ENCODE measurements around the gene CACNA2D4. TPM values are rescaled to one million over a fixed set of nuclear protein-coding genes. Genes with fewer than 3 reads are reported as not detected.

CACNA2D4 gene
- total and polyA plus RNA-seq, 4 donors: 1.5 to 12.6 (median 7.3) TPM

DNA sequence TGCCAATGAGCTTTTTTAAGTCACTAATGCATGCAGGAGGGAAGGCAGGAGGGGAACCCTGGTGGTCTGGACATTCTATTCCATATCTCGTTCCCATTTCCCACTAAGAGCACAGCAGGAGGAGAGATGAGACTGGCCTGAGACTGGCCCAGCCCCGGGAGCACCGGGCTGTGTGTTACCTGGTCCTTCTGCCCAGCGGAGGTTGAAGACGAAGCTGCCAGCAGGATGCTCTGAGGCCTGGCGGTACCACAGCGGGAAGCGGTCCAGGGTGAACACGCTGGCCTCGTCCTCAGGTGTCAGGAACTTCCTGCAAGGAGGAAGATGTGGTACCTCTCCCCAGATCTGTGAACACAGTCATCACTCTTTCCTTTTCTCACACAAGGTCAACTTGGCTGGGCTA, 74.2 kb downstream of the CACNA2D4 start:
- Histone ChIP-seq H3K36me3 (ENCODE audit: control insufficient read depth in 4 of 4, insufficient read depth in 4 of 4, low read length in 4 of 4) (no peaks in the 10 kb centered on the region), H3K9ac (ENCODE audit: insufficient read depth in 1 of 2, low read length in 2 of 2) (no peak overlapping the region), H3K27me3 (ENCODE audit: control insufficient read depth in 3 of 3, insufficient read depth in 3 of 3, low read length in 2 of 3) (peaks cover 0 to 12% (median 2%) of the 10 kb centered on the region in 3 donors), H3K27ac (ENCODE audit: low read depth in 1 of 2, low read length in 1 of 2) (no peak overlapping the region), H3K9me3 (ENCODE audit: control insufficient read depth in 4 of 4, insufficient read depth in 3 of 4, low read length in 3 of 4) (peaks cover 0 to 2% (median 0%) of the 10 kb centered on the region in 4 donors), H3K4me1 (ENCODE audit: control insufficient read depth in 5 of 5, insufficient read depth in 5 of 5, low read length in 5 of 5) (no peaks in the 10 kb centered on the region), H3K4me3 (no peak overlapping the region)
- DNase-seq (peak in 1 of 3 donors; percentile 7), ATAC-seq (ENCODE audit: insufficient read depth, low FRiP score) (no peak)
- no peak for TF ChIP-seq CTCF (IDR thresholded peaks at IDR 0.05; ENCODE audit: control extremely low read depth, extremely low read depth)
- WGBS, 2 donors: 67 to 82% methylated on average over 10 of the region's 10 CpGs

DNA sequence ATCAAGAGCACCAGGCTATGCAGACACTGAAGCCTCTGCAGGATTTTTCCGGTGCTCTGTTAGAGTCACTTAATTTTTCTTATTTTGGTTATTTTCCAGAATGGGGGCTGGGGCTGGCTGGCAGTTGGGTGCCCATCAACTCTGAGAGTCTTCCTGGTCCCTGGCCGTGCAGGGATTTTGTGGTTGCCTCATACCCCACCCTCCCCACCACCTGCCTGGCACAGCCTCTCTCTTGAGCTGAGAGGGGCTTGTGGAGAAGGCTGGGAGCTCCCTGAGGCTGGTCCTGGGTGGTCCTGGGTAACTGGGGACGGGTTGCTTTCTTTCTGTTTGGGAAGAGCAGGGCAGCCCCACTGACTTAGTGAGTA, 74.8 kb downstream of the CACNA2D4 start:
- no peak for ATAC-seq (ENCODE audit: insufficient read depth, low FRiP score)
- peaks cover 0 to 5% (median 0%) of the 10 kb centered on the region in 4 donors for H3K9me3 ChIP-seq (ENCODE audit: control insufficient read depth in 4 of 4, insufficient read depth in 3 of 4, low read length in 3 of 4)
- no peaks in the 10 kb centered on the region for H3K36me3 ChIP-seq (ENCODE audit: control insufficient read depth in 4 of 4, insufficient read depth in 4 of 4, low read length in 4 of 4)
- H3K4me1 ChIP-seq (ENCODE audit: control insufficient read depth in 5 of 5, insufficient read depth in 5 of 5, low read length in 5 of 5): no peaks in the 10 kb centered on the region
- no peak overlapping the region for H3K9ac ChIP-seq (ENCODE audit: insufficient read depth in 1 of 2, low read length in 2 of 2)
- H3K27me3 ChIP-seq (ENCODE audit: control insufficient read depth in 3 of 3, insufficient read depth in 3 of 3, low read length in 2 of 3): peaks cover 0 to 12% (median 2%) of the 10 kb centered on the region in 3 donors
- DNase-seq: no peak
- no peak overlapping the region for H3K4me3 ChIP-seq
- TF ChIP-seq CTCF (IDR thresholded peaks at IDR 0.05; ENCODE audit: control extremely low read depth, extremely low read depth): no peak
- WGBS, 2 donors: 52 to 70% methylated on average over 3 of the region's 3 CpGs
- H3K27ac ChIP-seq (ENCODE audit: low read depth in 1 of 2, low read length in 1 of 2): no peak overlapping the region

DNA sequence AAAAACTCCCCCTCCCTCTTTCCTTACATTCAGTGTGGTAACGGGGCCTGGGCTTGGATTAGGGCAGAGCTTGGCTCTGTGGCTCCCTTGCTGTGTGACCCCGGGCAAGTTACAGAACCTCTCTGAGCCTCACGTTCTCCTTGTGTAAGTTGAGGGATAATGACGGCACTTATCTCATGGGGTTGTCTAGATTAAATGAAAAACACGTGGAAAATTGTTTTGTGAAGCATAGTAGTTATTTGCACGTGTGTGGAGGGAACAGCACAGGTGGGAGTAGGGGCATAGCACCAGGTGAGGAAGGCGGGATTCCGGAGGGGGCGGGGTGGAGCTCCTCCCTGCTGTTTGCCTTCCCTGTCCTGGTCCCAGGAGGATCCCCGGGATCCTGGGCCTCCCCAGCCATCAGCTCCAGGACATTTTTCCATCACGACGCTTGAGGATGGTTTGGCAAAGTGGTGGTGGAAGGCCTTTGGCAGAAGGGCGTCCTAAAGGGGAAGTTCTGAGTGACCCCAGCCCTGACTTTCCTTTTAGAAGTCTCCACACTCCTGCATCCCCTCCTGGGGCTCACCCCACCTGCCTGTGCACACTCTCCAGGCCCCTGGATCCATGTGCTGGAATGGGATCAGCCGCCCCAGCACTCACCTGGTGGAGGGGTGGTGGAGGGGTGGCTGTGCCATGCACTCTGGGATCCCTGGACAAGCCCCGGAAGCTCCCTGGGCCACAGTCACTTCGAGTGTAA, 75.4 kb downstream of the CACNA2D4 start:
- H3K4me1 ChIP-seq (ENCODE audit: control insufficient read depth in 5 of 5, insufficient read depth in 5 of 5, low read length in 5 of 5): no peaks in the 10 kb centered on the region
- no peak overlapping the region for H3K9ac ChIP-seq (ENCODE audit: insufficient read depth in 1 of 2, low read length in 2 of 2)
- ATAC-seq (ENCODE audit: insufficient read depth, low FRiP score) (no peak), DNase-seq (peak in 1 of 3 donors; percentile 8)
- no peak overlapping the region for H3K4me3 ChIP-seq
- H3K36me3 ChIP-seq (ENCODE audit: control insufficient read depth in 4 of 4, insufficient read depth in 4 of 4, low read length in 4 of 4): no peaks in the 10 kb centered on the region
- no peak for TF ChIP-seq CTCF (IDR thresholded peaks at IDR 0.05; ENCODE audit: control extremely low read depth, extremely low read depth)
- H3K27me3 ChIP-seq (ENCODE audit: control insufficient read depth in 3 of 3, insufficient read depth in 3 of 3, low read length in 2 of 3): peaks cover 0 to 12% (median 2%) of the 10 kb centered on the region in 3 donors
- H3K27ac ChIP-seq (ENCODE audit: low read depth in 1 of 2, low read length in 1 of 2): no peak overlapping the region
- H3K9me3 ChIP-seq (ENCODE audit: control insufficient read depth in 4 of 4, insufficient read depth in 3 of 4, low read length in 3 of 4): peaks cover 0 to 5% (median 0%) of the 10 kb centered on the region in 4 donors
- WGBS, 2 donors: 70 to 81% methylated on average over 16 of the region's 16 CpGs
